Measurements from ENCODE around the gene KRTAP5-7.
"Not testable (repeated sequence)": the region's sequence is repeated elsewhere in the genome, so short reads cannot be mapped to it uniquely, and the experiment has no call there.

The KRTAP5-7 gene
- total RNA-seq = 0 reads per million in 2 experiments

- not testable (repeated sequence) for DNase-seq (ENCODE audit: low read depth)
Observed at GRCh38 chr11:71526796-71527575, at the start of gene KRTAP5-7. Gene KRTAP5-7 (plus strand): TSS chr11:71527267. CDS start chr11:71527301, 34 bp downstream.

- no peak for DNase-seq (ENCODE audit: low read depth)
Observed at GRCh38 chr11:71477641-71478527, 49.2 kb upstream of the KRTAP5-7 start.

GRCh38 chr11:71478528-71478840, 48.6 kb upstream of the KRTAP5-7 start:
- DNase-seq (ENCODE audit: low read depth) = no peak

GRCh38 chr11:71481101-71481960, 45.7 kb upstream of the KRTAP5-7 start:
- no peak for DNase-seq (ENCODE audit: low read depth)

GRCh38 chr11:71482216-71482615, 44.9 kb upstream of the KRTAP5-7 start:
- no peak for DNase-seq (ENCODE audit: low read depth)

GRCh38 chr11:71482746-71483364, 44.2 kb upstream of the KRTAP5-7 start:
- DNase-seq (ENCODE audit: low read depth) = no peak

- DNase-seq (ENCODE audit: low read depth) = no peak
Observed at GRCh38 chr11:71483692-71484091, 43.4 kb upstream of the KRTAP5-7 start.

- DNase-seq (ENCODE audit: low read depth) = no peak
Observed at GRCh38 chr11:71484248-71485062, 42.6 kb upstream of the KRTAP5-7 start.

GRCh38 chr11:71485063-71485399, 42.0 kb upstream of the KRTAP5-7 start:
- DNase-seq (ENCODE audit: low read depth) = no peak

GRCh38 chr11:71485466-71485865, 41.6 kb upstream of the KRTAP5-7 start:
- no peak for DNase-seq (ENCODE audit: low read depth)

GRCh38 chr11:71486320-71486719, 40.7 kb upstream of the KRTAP5-7 start:
- DNase-seq (ENCODE audit: low read depth) = no peak

GRCh38 chr11:71488681-71489270, 38.3 kb upstream of the KRTAP5-7 start:
- no peak for DNase-seq (ENCODE audit: low read depth)

GRCh38 chr11:71489311-71490043, 37.6 kb upstream of the KRTAP5-7 start:
- no peak for DNase-seq (ENCODE audit: low read depth)

GRCh38 chr11:71490044-71490730, 36.9 kb upstream of the KRTAP5-7 start:
- no peak for DNase-seq (ENCODE audit: low read depth)

GRCh38 chr11:71490731-71491390, 36.2 kb upstream of the KRTAP5-7 start:
- no peak for DNase-seq (ENCODE audit: low read depth)

- DNase-seq (ENCODE audit: low read depth) = no peak
Observed at GRCh38 chr11:71491531-71491930, 35.5 kb upstream of the KRTAP5-7 start.

GRCh38 chr11:71491940-71492339, 35.1 kb upstream of the KRTAP5-7 start:
- no peak for DNase-seq (ENCODE audit: low read depth)
